RWPE2 (cell line): ENCODE data around the gene MAPK1.

ENCODE experiments used
- ATAC-seq: fragments of 200-7000 bp; cut with Tn5 transposase; 3 replicates; pipeline ENCODE4 v1.9.1; 2021; ENCODE audit warnings: low read depth
- DNase-seq: peaks from one replicate; pipeline ENCODE4 v3.0.0-alpha.2; 2020; ENCODE audit warnings: low spot score
- H3K27ac ChIP-seq: fragments of 450-650 bp; 2 replicates; pipeline ENCODE4 v1.5.1; 2017; ENCODE audit warnings: mild to moderate bottlenecking; ENCODE audit not compliant: poor library complexity, severe bottlenecking
- H3K27me3 ChIP-seq: fragments of 250-450 bp; sonication (Bioruptor Pico); 2 replicates; pipeline ENCODE4 v1.5.1; 2021; ENCODE audit warnings: mild to moderate bottlenecking, moderate library complexity; ENCODE audit not compliant: insufficient read depth, poor library complexity, severe bottlenecking
- H3K36me3 ChIP-seq: fragments of 250-450 bp; sonication (Bioruptor Pico); 2 replicates; pipeline ENCODE4 v1.5.1; 2020; ENCODE audit warnings: low read depth, mild to moderate bottlenecking, moderate library complexity
- H3K4me1 ChIP-seq: fragments of 250-450 bp; sonication (Bioruptor Pico); 2 replicates; pipeline ENCODE4 v1.5.1; 2021; ENCODE audit warnings: mild to moderate bottlenecking, moderate library complexity; ENCODE audit not compliant: insufficient read depth, poor library complexity, severe bottlenecking
- H3K4me3 ChIP-seq: fragments of 250-450 bp; sonication (Bioruptor Pico); 2 replicates; pipeline ENCODE4 v1.5.1; 2021; ENCODE audit warnings: mild to moderate bottlenecking, moderate library complexity; ENCODE audit not compliant: severe bottlenecking
- H3K9me3 ChIP-seq: fragments of 250-450 bp; sonication (Bioruptor Pico); 2 replicates; pipeline ENCODE4 v1.5.1; 2021; ENCODE audit warnings: mild to moderate bottlenecking, moderate library complexity; ENCODE audit not compliant: severe bottlenecking
- TF ChIP-seq, protein P1 (sequence below): fragments of 450-650 bp; IDR thresholded peaks from one replicate; pipeline ENCODE4 v1.5.1; 2017; ENCODE audit warnings: mild to moderate bottlenecking, moderate library complexity; ENCODE audit not compliant: poor library complexity, severe bottlenecking

Gene MAPK1

GRCh38 chr22:21816787-21817496 is 50.5 kb downstream of the MAPK1 start:
- ATAC-seq (peak; percentile 98), DNase-seq (no peak)
- Histone ChIP-seq H3K4me1 (peaks cover 24% of the 10 kb centered on the region), H3K36me3 (peaks cover 5% of the 10 kb centered on the region), H3K4me3 (no peak overlapping the region), H3K27me3 (peaks cover 2% of the 10 kb centered on the region), H3K27ac (peak overlapping the region; percentile 69), H3K9me3 (peaks cover 7% of the 10 kb centered on the region)
- TF ChIP-seq, protein P1, sequence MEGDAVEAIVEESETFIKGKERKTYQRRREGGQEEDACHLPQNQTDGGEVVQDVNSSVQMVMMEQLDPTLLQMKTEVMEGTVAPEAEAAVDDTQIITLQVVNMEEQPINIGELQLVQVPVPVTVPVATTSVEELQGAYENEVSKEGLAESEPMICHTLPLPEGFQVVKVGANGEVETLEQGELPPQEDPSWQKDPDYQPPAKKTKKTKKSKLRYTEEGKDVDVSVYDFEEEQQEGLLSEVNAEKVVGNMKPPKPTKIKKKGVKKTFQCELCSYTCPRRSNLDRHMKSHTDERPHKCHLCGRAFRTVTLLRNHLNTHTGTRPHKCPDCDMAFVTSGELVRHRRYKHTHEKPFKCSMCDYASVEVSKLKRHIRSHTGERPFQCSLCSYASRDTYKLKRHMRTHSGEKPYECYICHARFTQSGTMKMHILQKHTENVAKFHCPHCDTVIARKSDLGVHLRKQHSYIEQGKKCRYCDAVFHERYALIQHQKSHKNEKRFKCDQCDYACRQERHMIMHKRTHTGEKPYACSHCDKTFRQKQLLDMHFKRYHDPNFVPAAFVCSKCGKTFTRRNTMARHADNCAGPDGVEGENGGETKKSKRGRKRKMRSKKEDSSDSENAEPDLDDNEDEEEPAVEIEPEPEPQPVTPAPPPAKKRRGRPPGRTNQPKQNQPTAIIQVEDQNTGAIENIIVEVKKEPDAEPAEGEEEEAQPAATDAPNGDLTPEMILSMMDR = no peak

- DNase-seq (no peak), ATAC-seq (no peak)
- Histone ChIP-seq H3K27me3 (peaks cover 2% of the 10 kb centered on the region), H3K36me3 (peaks cover 5% of the 10 kb centered on the region), H3K4me3 (no peak overlapping the region), H3K4me1 (peaks cover 24% of the 10 kb centered on the region), H3K9me3 (peaks cover 7% of the 10 kb centered on the region), H3K27ac (peak overlapping the region; percentile 69)
- TF ChIP-seq, protein P1 = no peak
Measured at GRCh38 chr22:21816472-21816786, 51.0 kb downstream of the MAPK1 start.

GRCh38 chr22:21815958-21816357 is 51.5 kb downstream of the MAPK1 start:
- Histone ChIP-seq H3K27ac (peak overlapping the region; percentile 69), H3K27me3 (peaks cover 2% of the 10 kb centered on the region), H3K36me3 (peaks cover 5% of the 10 kb centered on the region), H3K4me1 (peaks cover 24% of the 10 kb centered on the region), H3K4me3 (no peak overlapping the region), H3K9me3 (peaks cover 7% of the 10 kb centered on the region)
- ATAC-seq (no peak), DNase-seq (no peak)
- TF ChIP-seq, protein P1 = no peak

- Histone ChIP-seq H3K36me3 (peaks cover 5% of the 10 kb centered on the region), H3K27me3 (peaks cover 2% of the 10 kb centered on the region), H3K27ac (peak overlapping the region; percentile 69), H3K4me3 (no peak overlapping the region), H3K4me1 (peaks cover 24% of the 10 kb centered on the region), H3K9me3 (peaks cover 7% of the 10 kb centered on the region)
- TF ChIP-seq, protein P1 = no peak
- DNase-seq (no peak), ATAC-seq (no peak)
Measured at GRCh38 chr22:21815357-21815756, 52.1 kb downstream of the MAPK1 start.

- Histone ChIP-seq H3K4me3 (no peak overlapping the region), H3K36me3 (peaks cover 12% of the 10 kb centered on the region), H3K9me3 (peaks cover 4% of the 10 kb centered on the region), H3K4me1 (peaks cover 9% of the 10 kb centered on the region), H3K27ac (no peak overlapping the region), H3K27me3 (peaks cover 2% of the 10 kb centered on the region)
- TF ChIP-seq, protein P1 = no peak
- DNase-seq (no peak), ATAC-seq (no peak)
Measured at GRCh38 chr22:21811982-21812381, 55.5 kb downstream of the MAPK1 start.
